ENCODE results near the gene CADPS2.
A peak's percentile ranks its signal among the peaks of the same experiment; 100 is the strongest.
"Not testable (repeated sequence)": the region's sequence is repeated elsewhere in the genome, so short reads cannot be mapped to it uniquely, and the experiment has no call there.

Gene CADPS2

GRCh38 chr7:122709930-122710646, 176.2 kb downstream of the CADPS2 start:
- DNase-seq, result no peak

DNA sequence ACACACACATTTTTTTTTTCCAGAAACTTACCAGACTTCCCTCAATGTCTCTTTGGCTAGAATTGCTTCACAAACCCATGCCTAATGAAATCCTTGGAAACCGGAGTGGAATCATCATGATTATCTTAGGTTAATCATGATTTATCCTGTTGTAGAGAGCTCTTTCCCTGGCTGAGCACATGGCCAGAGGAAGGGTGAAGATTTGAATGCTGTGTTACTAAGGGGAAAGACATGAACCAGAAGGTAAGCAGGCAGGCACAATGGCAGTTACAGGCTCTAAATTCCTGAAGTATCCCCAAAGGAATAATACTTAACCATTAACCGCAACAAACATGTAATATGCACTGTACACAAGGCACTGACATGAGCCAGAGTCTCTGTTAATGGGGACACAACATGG, 179.4 kb downstream of the CADPS2 start:
- DNase-seq, result peak in 1 of 14 donors; percentile 39

DNA sequence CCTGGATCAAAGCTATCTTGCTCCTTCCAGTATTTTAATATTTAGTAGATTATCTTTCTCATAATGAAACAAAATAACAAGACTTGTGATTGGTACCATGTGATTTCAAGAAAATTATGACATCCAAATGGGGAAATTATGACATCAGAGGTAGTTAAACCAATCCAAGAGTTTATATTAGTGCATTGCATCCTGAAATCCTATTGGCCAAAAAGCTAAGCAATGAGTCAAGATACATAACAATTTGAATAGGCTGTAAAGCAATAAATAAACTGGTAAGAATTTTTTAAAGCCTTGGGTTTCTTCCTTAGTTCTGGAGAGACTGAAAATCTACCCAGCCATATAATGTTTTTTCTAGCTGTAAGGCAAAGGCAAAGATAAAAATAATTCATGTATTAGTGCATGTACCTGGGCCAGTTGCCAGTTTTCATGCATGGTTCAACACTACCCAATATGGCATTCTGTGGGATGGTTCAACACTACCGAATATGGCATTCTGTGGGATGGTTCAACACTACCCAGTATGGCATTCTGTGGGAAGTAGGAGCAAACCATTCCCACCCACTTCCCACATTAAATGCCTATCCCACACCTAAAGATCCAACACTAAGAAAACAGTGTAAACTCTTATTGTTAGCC, 183.3 kb downstream of the CADPS2 start, which contains the start of gene RNF148:
Gene RNF148 (minus strand): TSS at position 51 of the 639 bp plus-strand sequence. CDS start 172 bp downstream, outside the sequence.
- DNase-seq, result no peak

- no peak for DNase-seq
Measured at GRCh38 chr7:122699017-122699416, 187.2 kb downstream of the CADPS2 start, which contains the start of gene RNF133. Gene RNF133 (minus strand): TSS chr7:122699117. CDS start chr7:122698918, 199 bp downstream.

- DNase-seq, result no peak
Measured at GRCh38 chr7:122695816-122696215, 190.4 kb downstream of the CADPS2 start.

GRCh38 chr7:122694697-122695096, 191.6 kb downstream of the CADPS2 start:
- DNase-seq, result peak in 1 of 14 donors; percentile 64

DNA sequence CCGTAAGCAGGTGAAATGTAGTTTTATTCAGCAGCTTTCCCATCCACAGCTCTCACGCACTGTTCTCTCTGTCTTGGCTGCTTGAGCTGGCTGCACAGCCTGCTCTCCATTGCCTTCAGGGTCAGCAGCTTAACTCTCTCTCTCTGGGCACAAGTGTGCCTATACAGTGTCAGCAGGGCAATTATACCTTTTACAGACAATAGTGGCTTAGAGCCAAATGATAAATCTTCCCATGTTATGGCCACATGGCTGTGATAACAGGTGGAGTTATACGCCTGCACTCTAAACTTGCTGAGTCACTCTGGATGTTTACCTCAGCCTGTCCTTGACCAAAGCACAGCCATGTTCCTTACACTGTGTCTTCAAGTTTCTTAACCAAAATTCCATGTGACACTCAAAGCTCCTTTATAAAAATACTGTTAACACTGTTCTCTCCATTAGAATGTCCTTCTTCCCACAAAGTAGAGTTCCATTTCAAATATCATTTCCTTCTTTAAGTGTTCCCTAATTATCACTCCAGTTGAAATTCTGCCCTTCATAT, 193.4 kb downstream of the CADPS2 start:
- no peak for DNase-seq

- DNase-seq, result peak in 1 of 14 donors; percentile 76
Measured at GRCh38 chr7:122691569-122692235, 194.6 kb downstream of the CADPS2 start.

- DNase-seq, result no peak
Measured at GRCh38 chr7:122689346-122690109, 196.7 kb downstream of the CADPS2 start.

DNA sequence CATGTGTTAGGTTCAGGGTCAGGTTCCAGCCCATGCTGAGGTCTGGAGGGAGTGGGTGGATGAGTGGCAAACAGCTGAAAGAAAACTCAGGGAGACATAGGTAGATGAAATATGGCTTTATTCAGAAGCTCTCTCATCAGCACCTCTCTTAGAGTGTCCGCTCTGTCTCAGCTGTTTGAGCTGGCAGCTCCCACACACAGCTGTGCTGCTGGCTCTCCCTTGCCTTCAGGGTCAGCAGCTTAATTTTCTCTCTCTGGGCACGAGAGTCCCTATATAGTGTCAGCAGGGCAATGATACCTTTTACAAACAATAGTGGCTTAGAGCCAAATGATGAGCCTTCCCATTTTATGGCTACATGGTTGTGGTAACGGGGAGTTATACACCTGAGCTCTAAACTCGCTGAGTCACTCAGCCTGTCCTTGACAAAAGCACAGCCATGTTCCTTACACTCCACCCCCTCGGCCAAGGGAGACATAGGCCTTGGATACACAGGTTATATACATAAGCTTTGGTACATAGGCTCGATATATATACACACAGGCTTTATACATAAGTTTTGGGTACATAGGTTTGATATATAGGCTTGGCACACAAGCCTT, 197.8 kb downstream of the CADPS2 start:
- no peak for DNase-seq

- no peak for DNase-seq
Measured at GRCh38 chr7:122686360-122686878, 199.8 kb downstream of the CADPS2 start.

- DNase-seq, result no peak
Measured at GRCh38 chr7:122684504-122684903, 201.8 kb downstream of the CADPS2 start.

DNA sequence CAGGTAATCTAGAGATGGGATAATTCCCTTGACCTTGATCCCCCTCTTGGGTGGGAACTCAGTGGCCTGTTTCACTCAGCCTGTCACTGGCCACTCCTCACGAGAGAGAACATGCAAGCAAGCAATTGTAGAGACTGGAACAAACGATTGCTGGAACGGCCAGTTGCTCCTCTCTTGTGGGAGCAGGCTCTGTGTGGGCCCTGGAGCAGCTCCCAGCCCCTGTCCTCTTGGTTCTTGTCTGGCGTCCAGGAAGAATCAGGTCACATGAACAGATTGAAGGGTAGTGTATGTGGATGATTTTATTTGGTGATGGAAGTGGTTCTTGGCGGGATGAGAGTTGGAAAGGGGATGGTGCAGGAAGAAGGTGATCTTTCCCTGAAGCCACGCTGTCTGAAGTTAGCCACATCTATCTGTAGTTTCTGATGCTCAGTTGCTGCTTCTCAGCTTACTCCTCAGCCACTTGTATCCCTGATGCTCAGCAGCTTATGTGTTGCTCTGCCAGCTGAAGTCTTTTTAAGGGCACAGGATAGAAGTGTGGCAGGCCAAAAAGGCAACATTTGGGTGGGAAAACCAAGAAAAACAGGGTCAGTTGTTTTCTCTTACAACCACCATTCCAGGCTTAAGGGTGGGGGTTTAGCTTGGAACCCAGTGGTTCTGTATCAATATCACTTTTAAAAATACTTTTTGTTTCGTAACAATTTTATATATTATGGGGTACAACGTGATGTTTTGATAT, 203.3 kb downstream of the CADPS2 start:
- peak in 1 of 14 donors; percentile 91 for DNase-seq

GRCh38 chr7:122681186-122681585, 205.1 kb downstream of the CADPS2 start:
- DNase-seq, result not testable (repeated sequence)

- DNase-seq, result no peak
Measured at GRCh38 chr7:122679813-122680212, 206.4 kb downstream of the CADPS2 start.

- DNase-seq, result not testable (repeated sequence)
Measured at GRCh38 chr7:122679269-122679709, 207.0 kb downstream of the CADPS2 start.

DNA sequence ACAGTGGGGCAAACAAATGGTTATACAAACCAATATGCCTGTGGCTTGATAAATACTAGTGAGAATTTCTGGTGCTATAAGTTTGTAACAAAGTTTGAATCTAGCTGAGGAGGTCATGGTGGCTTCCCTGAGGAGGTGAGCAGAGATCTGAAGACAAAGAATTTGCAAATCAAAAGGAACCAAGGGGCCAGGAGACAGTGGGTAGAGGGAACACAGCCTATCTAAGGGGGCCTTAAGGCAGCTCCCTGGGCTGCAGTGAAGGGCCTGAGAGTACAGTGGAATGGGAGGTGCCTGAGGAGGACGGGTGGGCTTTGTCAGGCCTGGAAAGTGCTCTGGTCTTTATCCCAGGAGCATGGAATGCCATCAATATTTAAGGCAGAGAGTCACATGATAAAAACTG, 209.1 kb downstream of the CADPS2 start:
- no peak for DNase-seq

GRCh38 chr7:122676466-122676865, 209.8 kb downstream of the CADPS2 start:
- peak in 1 of 14 donors; percentile 89 for DNase-seq

DNA sequence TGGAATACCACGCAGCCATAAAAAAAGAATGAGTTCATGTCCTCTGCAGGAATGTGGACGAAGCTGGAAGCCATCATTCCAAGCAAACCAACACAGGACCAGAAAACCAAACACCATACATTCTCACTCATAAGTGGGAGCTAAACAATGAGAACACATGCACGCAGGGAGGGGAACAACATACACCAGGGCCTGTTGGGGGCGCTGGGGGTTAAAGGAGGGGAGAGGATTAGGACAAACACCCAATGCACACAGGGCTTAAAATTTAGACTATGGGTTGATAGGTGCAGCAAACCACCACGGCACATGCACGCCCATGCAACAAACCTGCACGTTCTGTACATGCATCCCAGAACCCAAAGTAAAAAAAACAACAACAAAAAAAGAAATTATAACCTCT, 210.6 kb downstream of the CADPS2 start:
- DNase-seq, result no peak

DNA sequence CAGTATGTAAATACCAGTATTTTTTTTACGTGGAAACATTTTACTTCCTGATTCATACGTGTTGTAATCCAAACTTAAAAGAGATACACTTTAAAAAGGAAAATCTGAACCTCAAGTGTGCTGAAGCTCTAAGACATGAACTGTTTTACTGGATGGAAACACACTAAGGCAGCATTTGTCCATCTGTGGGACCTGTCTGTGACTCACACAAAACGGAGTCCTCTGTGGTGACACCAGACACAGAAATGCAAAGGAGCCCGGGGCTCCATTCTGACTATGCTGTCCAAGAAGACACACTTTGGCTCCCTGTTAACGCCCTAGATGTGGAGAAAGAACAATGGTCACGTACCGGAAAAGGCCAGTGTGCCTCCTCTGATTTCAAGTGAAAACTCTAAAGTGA, 211.2 kb downstream of the CADPS2 start:
- DNase-seq, result no peak

DNA sequence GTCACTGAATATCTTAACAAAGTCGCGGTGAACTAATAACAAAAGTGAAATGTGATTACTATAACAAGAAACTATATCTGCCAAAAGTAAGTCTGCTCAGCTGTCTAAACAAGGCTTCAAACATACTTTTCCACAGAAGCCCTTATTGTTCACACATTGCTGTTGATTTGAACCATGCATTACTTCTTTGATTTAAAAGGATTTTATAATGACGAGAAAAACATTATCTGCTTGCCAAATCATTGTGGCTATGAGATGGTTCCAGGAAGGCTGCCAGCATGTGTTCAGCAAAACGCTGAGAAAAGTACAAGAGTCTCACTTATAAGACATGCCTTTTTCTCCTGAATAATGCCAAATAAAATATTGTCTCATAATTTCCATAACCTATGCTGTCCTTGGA, 211.8 kb downstream of the CADPS2 start:
- DNase-seq, result peak in 1 of 14 donors; percentile 44

Measured in C1 segment of cervical spinal cord (tissue), 14 donors.